HUDEP-2 (cell line): ENCODE data around the gene CHD1L.
A peak's percentile ranks its signal among the peaks of the same experiment; 100 is the strongest.
"Not testable (repeated sequence)": the region's sequence is repeated elsewhere in the genome, so short reads cannot be mapped to it uniquely, and the experiment has no call there.

ENCODE experiments used
- DNase-seq, 76 experiments: peaks; one replicate each; lab custom pipeline; 2025; ENCODE audit not compliant: unreplicated experiment in 76 of 76; lab: John Stamatoyannopoulos, UW

The CHD1L gene

GRCh38 chr1:147231032-147231431 lies 11.5 kb upstream of the CHD1L start:
- not testable (repeated sequence) for DNase-seq

DNA sequence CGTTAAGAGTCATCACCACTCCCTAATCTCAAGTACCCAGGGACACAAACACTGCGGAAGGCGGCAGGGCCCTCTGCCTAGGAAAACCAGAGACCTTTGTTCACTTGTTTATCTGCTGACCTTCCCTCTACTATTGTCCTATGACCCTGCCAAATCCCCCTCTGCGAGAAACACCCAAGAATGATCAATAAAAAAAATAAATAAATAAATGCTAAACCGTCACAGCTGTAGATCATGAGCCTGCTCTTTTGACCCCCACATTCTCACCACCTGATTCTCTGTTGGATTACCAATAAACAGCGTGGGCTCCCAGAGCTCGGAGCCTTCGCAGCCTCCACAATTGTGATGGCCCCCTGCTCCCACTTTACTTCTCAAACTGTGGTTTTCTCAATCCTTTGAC lies 8.6 kb upstream of the CHD1L start:
- DNase-seq: not testable (repeated sequence)

DNA sequence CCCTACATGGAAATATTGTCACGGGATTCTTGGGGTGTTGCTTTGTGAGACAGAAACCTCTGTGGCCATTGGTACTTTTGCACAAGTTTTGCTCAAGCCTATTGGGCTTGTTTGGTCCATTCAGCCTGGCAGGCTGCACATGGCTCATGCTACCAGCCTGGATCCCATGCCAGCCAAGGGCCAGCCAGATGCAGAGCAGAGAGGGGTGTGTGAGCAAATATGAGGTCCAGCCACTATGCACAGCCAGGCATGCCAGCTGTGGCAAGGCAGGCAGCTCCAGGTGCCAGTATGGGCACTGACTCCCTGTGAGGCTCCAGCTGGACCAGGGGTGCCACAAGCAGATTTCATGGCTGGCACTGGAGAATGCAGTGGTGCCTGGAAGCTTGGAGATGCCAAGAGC lies 6.7 kb upstream of the CHD1L start:
- DNase-seq: no peak

DNA sequence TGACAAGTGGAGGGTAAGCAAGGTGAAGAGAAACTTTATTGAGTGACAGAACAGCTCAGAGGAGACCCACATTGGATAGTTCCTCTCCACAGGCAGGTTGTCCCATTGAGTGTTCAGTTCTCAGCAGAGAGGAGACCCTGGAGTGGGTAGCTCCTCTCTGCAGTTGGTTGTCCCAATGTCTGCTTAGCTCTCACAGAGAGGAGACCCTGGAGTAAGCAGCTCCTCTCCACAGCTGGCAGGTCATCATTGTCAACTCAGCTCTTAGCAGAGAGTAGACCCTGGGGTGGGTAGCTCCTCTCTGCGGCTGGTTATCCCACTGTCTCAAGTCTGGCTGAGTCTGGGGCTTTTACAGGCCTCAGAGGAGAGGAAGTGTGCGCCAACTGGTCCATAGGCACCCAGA lies 6.0 kb upstream of the CHD1L start:
- no peak for DNase-seq

GRCh38 chr1:147236959-147237791 lies 5.3 kb upstream of the CHD1L start:
- no peak for DNase-seq

DNA sequence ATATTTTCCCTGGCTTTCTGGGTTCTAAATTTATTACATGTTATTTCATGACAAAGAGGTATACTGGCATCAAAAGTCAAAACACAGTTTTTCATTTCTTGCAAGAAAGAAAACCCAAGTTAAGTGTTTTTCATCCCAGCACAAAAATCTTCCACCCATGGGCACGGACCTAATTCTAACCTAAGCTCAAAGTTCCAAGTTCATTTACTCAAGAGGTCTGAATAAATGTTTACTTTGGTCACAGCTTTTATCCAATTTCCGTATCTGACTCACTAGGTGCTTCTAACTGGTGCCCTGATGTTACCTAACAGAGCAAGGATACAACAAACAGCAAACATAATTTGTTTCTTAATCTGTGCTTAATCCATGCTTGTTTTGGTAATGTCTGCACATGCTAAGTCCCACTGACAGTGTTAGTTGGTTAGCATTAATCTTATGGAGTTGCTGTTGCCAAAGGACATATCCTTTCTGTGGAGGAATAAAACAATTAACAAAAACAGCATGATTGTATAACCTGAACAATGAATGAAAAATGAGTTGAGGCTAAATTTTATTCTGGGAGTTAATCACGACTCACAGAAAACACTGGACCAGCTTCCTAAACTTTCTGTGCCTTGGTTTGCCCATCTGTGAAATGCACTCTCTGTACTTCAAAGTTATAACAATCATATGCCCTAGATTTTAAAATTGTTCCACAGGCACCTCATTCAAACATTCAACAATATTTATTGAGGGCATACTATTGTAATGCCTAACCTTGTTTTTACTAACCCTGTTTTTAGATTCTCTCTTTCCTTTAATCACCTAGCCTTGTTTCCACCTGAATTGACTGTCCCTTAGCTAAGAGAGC lies 4.2 kb upstream of the CHD1L start:
- no peak for DNase-seq

- DNase-seq: no peak
Observed at GRCh38 chr1:147238925-147239820, 3.3 kb upstream of the CHD1L start.

DNA sequence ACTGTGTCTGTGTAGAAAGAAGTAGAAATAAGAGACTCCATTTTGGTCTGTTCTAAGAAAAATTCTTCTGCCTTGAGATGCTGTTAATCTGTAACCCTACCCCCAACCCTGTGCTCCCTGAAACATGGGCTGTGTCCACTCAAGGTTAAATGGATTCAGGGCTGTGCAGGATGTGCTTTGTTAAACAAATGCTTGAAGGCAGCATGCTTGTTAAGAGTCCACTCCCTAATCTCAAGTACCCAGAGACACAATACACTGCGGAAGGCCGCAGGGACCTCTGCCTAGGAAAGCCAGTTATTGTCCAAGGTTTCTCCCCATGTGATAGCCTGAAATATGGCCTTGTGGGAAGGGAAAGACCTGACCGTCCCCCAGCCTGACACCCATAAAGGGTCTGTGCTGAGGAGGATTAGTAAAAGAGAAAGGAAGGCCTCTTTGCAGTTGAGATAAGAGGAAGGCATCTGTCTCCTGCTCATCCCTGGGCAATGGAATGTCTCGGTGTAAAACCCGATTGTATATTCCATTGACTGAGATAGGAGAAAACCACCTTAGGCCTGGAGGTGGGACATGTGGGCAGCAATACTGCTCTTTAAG lies 2.3 kb upstream of the CHD1L start:
- not testable (repeated sequence) for DNase-seq

- peak in 1 of 76 experiments; percentile 48 for DNase-seq
Observed at GRCh38 chr1:147241934-147242448, 493 bp upstream of the CHD1L start.

DNA sequence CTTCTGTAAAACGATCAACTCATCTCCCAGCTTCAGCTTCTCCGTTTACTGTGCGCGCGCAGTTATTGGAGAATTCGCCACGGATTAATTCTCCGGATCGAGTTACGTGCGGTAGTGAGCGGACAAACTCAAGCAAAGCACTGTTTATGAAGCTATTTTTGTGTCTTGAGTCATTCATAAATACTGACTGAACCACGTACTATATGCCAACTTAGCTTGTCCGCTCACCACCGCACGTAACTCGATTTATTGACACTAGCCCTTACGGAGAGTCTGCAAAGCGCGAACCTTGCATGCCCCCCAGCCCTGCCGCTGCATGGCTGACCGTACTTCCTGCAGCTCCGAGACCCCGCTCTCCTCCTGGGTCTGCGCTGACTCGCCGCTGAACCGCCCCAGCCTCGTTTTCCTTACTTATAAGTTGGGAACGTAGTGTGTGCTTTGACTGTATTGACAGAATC lies 773 bp downstream of the CHD1L start:
- DNase-seq: peak in 9 of 76 experiments; percentile 3 to 50 (median 20)

DNA sequence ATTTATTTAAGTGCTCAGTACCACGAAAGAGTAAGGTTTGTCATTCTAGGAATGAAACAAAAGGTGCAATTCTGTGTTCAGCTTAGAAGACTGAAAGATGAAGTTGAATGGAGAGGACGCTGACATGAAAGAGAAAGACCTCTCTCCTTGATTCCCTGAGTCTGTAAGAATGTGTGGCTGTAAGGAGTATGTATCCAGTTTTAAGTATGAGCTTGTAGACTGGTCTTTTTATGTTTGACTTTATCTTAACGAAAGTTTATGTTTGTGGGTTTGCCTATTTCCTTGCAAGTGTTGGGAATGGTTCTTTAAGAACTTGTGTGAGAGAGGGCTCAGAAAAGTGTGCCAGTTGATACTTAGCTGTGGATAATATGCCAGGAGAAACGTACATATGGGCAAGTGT lies 1.4 kb downstream of the CHD1L start:
- DNase-seq: peak in 2 of 76 experiments; percentile 2 to 14

DNA sequence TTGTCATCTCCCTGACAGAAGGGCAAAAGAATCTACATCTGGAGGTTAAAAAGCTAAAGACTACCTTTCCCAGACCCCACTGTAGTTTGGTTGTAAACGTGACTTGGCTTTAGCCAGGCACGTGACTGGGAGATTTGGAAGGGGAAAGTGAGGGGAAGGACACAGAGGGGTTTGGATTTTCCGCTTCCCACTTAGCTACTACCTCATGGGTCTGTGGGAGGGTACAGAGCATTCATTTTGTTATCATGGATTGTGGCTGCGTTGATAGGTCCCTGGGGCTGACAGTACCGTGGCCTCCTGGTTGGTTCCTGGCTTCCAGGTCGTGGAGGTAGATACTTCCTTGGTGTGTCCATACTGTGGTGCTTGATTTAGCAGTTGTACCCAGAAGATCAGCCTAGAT lies 2.6 kb downstream of the CHD1L start:
- DNase-seq: peak in 1 of 76 experiments; percentile 6

DNA sequence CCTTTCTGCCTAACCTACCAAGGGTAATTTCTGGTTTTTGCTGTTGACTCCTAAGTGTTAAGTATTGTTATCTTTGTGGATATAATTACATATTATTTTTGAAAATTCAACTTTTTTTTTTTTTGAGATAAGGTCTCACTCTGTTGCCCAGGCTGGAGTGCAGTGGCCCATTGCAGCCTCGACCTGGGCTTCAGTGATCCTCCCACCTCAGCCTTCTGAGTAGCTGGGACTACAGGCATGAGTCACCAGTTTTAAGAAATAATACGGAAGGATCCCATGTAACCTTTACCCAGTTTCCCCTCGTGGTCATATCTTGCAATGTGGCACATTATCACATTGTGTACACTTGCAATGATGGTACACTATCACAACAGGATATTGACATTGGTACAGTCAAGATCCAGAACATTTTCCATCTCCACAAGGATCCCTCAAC lies 3.1 kb downstream of the CHD1L start:
- peak in 33 of 76 experiments; percentile 1 to 57 (median 27) for DNase-seq

GRCh38 chr1:147246044-147246690 lies 3.7 kb downstream of the CHD1L start:
- DNase-seq: no peak

DNA sequence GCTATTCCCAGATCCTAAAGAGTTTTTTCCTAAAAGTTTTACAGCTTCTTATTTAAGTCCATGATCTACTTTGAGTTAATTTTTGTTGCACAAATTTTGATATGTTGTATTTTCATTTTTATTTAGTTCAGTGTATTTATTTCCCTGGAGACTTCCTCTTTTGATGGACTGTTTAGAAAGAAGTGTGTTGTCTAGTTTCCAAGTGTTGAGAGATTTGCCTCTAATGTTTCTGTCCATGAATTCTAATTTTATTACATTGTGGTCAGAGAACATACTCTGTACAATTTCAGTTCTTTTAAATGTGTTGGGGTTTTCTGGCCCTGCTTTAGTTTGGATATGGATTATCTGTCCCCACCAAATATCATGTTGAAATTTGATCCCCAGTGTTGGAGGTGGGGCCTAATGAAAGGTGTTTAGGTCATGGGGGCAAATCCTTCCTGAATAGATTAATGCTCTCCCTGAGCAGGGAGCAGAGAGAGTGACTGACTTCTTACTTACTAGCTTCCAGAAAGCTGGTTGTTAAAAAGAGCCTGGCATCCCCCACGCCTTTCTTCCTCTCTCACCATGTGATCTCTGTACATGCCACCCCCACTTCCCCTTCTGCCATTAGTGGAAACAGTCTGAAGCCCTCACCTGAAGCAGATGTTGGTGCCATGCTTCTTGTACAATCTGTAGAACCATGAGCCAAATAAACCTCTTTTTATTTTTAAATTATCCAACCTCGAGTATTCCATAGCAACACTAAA lies 4.6 kb downstream of the CHD1L start:
- DNase-seq: peak in 6 of 76 experiments; percentile 2 to 9 (median 4)

GRCh38 chr1:147247656-147248238 lies 5.3 kb downstream of the CHD1L start:
- DNase-seq: no peak

DNA sequence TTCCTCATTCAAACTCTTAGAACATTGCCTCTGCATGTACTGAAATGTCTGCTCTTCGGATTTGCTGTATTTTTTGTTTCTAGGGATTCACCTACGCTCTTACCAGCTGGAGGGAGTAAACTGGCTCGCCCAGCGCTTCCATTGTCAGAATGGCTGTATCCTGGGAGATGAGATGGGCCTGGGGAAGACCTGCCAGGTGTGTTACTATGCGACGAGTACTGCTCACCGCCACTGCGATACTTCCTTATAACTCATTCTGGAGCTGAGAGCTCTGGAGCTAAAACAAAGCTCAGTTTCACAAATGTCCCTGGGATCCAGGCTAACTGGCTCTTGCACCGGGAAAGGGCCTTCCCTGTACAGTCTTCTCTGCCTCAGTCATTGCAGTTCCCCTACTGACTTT lies 10.1 kb downstream of the CHD1L start:
- DNase-seq: no peak

DNA sequence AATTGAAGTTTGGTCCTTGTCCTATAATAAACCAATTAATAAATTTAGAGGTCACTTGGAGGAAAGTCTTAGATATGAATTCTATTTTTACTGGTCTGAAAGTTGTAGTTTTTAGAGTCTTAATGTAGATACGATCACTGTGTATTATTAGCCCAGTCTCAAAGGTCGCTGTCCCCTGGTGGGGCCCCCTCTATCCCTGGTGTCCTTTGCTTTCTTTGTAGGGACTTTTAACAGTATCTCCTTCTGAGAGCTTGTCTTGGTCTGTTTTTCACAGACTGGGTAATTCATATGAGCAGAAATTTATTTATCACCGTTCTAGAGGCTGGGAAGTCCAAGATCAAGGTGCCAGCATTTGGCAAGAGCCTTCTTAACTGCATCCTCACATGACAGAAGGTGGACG lies 18.5 kb downstream of the CHD1L start:
- no peak for DNase-seq
